Small intestine (tissue), 7 donors: ENCODE measurements around the gene C1RL. TPM values are rescaled to one million over a fixed set of nuclear protein-coding genes. Genes with fewer than 3 reads are reported as not detected.

Experiments
- DNase-seq, 2 donors: peaks; one replicate each; pipeline versions ENCODE4 v3.0.0 to v3.0.0-alpha.2; 2013
- FAIRE-seq: peaks from 2 replicates; lab custom pipeline; 2012; peaks lifted over from hg19 to GRCh38; lab: Jason Lieb, UNC
- H3K27ac ChIP-seq, 3 donors: one replicate each; pipeline ENCODE4 v1.5.1; 2013; ENCODE audit warnings: low read length in 2 of 3, mild to moderate bottlenecking in 2 of 3, control low read depth in 1 of 3, inconsistent platforms in 1 of 3, low read depth in 1 of 3, moderate library complexity in 1 of 3
- H3K27me3 ChIP-seq, 3 donors: one replicate each; pipeline ENCODE4 v1.6.1; 2013; ENCODE audit warnings: low read length in 3 of 3, inconsistent platforms in 1 of 3; ENCODE audit not compliant: control insufficient read depth in 3 of 3, insufficient read depth in 3 of 3
- H3K36me3 ChIP-seq, 3 donors: one replicate each; pipeline ENCODE4 v1.6.1; 2013; ENCODE audit warnings: low read length in 3 of 3, inconsistent platforms in 1 of 3, low read depth in 1 of 3, mild to moderate bottlenecking in 1 of 3, moderate library complexity in 1 of 3; ENCODE audit not compliant: control insufficient read depth in 3 of 3, insufficient read depth in 2 of 3
- H3K4me1 ChIP-seq, 3 donors: one replicate each; pipeline ENCODE4 v1.6.1; 2013; ENCODE audit warnings: low read length in 2 of 3, inconsistent platforms in 1 of 3, low read depth in 1 of 3, mild to moderate bottlenecking in 1 of 3, moderate library complexity in 1 of 3; ENCODE audit not compliant: control insufficient read depth in 3 of 3, insufficient read depth in 2 of 3
- H3K4me3 ChIP-seq, 3 donors: one replicate each; pipeline ENCODE4 v1.5.1; 2013; ENCODE audit warnings: low read length in 3 of 3, control low read depth in 1 of 3, inconsistent platforms in 1 of 3, low read depth in 1 of 3, mild to moderate bottlenecking in 1 of 3, moderate library complexity in 1 of 3
- H3K9me3 ChIP-seq, 2 donors: one replicate each; pipeline ENCODE4 v1.6.1; 2013; ENCODE audit warnings: low read depth in 1 of 2, low read length in 1 of 2; ENCODE audit not compliant: control insufficient read depth in 2 of 2, insufficient read depth in 1 of 2
- whole genome bisulfite sequencing, 3 donors: extraction: QIAGEN DNeasy Blood & Tissue Kit; methylation state at CpG; one replicate each; pipeline ENCODE4 v1.1.7; 2013; 5-methylcytosine and 5-hydroxymethylcytosine counted together
- polyA plus RNA-seq, 4 donors: library from polyadenylated mRNA; stranded (reverse) in 3 of 4; unstranded in 1 of 4; fragments of 200-250 nt in 3 of 4; fragments of 120-200 nt in 1 of 4; gene quantifications; one replicate each; pipeline versions ENCODE4 v1.2.1 to v1.2.3, GENCODE V29; 2013
- donor health status: healthy with polysubstance abuse.
- donor health status: control.
- donor health status: control.
- donor health status: Bipolar disorder and iron deficiency.
- donor health status: healthy.

Gene C1RL
- polyA plus RNA-seq, 4 donors, result 10.0 to 77.1 (median 22.1) TPM

- H3K36me3 ChIP-seq, result peaks cover 0 to 58% (median 0%) of the 10 kb centered on the region in 3 donors
- no peak overlapping the region for H3K4me3 ChIP-seq
- H3K27ac ChIP-seq, result no peak overlapping the region
- H3K9me3 ChIP-seq, result no peaks in the 10 kb centered on the region
- H3K4me1 ChIP-seq, result no peaks in the 10 kb centered on the region
- FAIRE-seq (no peak), DNase-seq (no peak)
- H3K27me3 ChIP-seq, result no peaks in the 10 kb centered on the region
- WGBS, 3 donors, result 94% methylated on average over 18 of the region's 18 CpGs
These were observed 33.9 kb upstream of the C1RL start for GRCh38 chr12:7142809-7143465.

GRCh38 chr12:7142056-7142644, 33.1 kb upstream of the C1RL start:
- H3K4me3 ChIP-seq, result no peak overlapping the region
- 72 to 78% (median 74%) methylated on average over 5 of the region's 5 CpGs for WGBS, 3 donors
- no peaks in the 10 kb centered on the region for H3K4me1 ChIP-seq
- peaks cover 0 to 62% (median 0%) of the 10 kb centered on the region in 3 donors for H3K36me3 ChIP-seq
- no peaks in the 10 kb centered on the region for H3K9me3 ChIP-seq
- no peaks in the 10 kb centered on the region for H3K27me3 ChIP-seq
- DNase-seq (peak; percentile 51 to 59), FAIRE-seq (no peak)
- no peak overlapping the region for H3K27ac ChIP-seq

GRCh38 chr12:7141351-7142005, 32.5 kb upstream of the C1RL start:
- no peaks in the 10 kb centered on the region for H3K27me3 ChIP-seq
- H3K27ac ChIP-seq, result no peak overlapping the region
- no peak overlapping the region for H3K4me3 ChIP-seq
- WGBS, 3 donors, result 85 to 93% (median 88%) methylated on average over 7 of the region's 7 CpGs
- H3K4me1 ChIP-seq, result no peaks in the 10 kb centered on the region
- no peaks in the 10 kb centered on the region for H3K9me3 ChIP-seq
- FAIRE-seq (no peak), DNase-seq (no peak)
- H3K36me3 ChIP-seq, result peaks cover 0 to 63% (median 0%) of the 10 kb centered on the region in 3 donors

GRCh38 chr12:7139200-7139599, 30.2 kb upstream of the C1RL start:
- DNase-seq (no peak), FAIRE-seq (no peak)
- Histone ChIP-seq H3K27ac (no peak overlapping the region), H3K4me3 (no peak overlapping the region), H3K27me3 (no peaks in the 10 kb centered on the region), H3K36me3 (peaks cover 0 to 72% (median 3%) of the 10 kb centered on the region in 3 donors), H3K4me1 (peaks cover 0 to 7% (median 0%) of the 10 kb centered on the region in 3 donors), H3K9me3 (no peaks in the 10 kb centered on the region)
- 77 to 98% (median 96%) methylated on average over 2 of the region's 2 CpGs for WGBS, 3 donors

DNA sequence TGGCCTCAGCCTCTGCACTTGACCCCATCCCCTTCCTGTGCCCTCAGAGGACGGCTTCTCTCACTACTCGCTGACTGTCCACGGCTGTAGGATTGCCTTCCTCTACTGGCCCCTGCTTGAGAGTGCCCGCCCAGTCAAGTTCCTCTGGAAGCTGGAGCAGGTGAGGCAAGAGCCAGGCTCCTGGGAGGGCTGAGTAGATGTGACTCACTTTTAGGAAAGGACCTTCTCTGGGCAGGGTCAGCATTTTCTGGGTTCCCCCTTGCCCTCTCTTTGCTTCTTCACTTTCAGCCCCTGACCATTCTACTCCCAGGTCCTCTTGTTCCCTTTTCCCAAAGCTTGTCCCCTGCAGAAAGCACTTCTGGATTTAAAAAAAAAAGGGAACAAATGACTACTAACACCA, 28.9 kb upstream of the C1RL start:
- peaks cover 0 to 73% (median 3%) of the 10 kb centered on the region in 3 donors for H3K36me3 ChIP-seq
- WGBS, 3 donors, result 74 to 93% (median 89%) methylated on average over 4 of the region's 4 CpGs
- no peaks in the 10 kb centered on the region for H3K9me3 ChIP-seq
- FAIRE-seq, result no peak
- no peak for DNase-seq
- no peaks in the 10 kb centered on the region for H3K27me3 ChIP-seq
- H3K4me3 ChIP-seq, result no peak overlapping the region
- H3K27ac ChIP-seq, result no peak overlapping the region
- peaks cover 0 to 12% (median 0%) of the 10 kb centered on the region in 3 donors for H3K4me1 ChIP-seq

DNA sequence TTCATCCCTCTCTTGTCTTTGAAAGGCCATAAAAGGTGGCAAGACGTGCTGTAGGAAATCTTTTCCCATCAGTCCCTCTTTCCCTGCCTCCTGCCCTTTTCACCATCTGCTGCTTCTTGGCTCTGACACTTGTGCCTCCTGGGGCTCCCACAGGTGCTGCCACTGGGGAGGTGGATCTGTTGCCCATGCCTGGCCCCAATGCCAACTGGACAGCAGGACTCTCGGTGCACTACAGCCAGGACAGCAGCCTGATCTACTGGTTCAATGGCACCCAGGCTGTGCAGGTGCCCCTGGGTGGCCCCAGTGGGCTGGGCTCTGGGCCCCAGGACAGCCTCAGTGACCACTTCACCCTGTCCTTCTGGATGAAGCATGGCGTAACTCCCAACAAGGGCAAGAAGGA, 27.7 kb upstream of the C1RL start:
- Histone ChIP-seq H3K27ac (no peak overlapping the region), H3K27me3 (no peaks in the 10 kb centered on the region), H3K4me1 (peaks cover 0 to 13% (median 0%) of the 10 kb centered on the region in 3 donors), H3K36me3 (peaks cover 0 to 65% (median 3%) of the 10 kb centered on the region in 3 donors), H3K9me3 (no peaks in the 10 kb centered on the region), H3K4me3 (no peak overlapping the region)
- WGBS, 3 donors, result 88 to 92% (median 91%) methylated on average over 3 of the region's 3 CpGs
- FAIRE-seq (no peak), DNase-seq (no peak)

GRCh38 chr12:7136071-7136470, 27.1 kb upstream of the C1RL start:
- Histone ChIP-seq H3K9me3 (no peaks in the 10 kb centered on the region), H3K4me1 (peaks cover 0 to 19% (median 0%) of the 10 kb centered on the region in 3 donors), H3K27ac (no peak overlapping the region), H3K4me3 (no peak overlapping the region), H3K36me3 (peaks cover 0 to 60% (median 3%) of the 10 kb centered on the region in 3 donors), H3K27me3 (no peaks in the 10 kb centered on the region)
- 92 to 96% (median 93%) methylated on average over 7 of the region's 7 CpGs for WGBS, 3 donors
- DNase-seq (no peak), FAIRE-seq (no peak)

GRCh38 chr12:7134396-7135166, 25.6 kb upstream of the C1RL start:
- FAIRE-seq (no peak), DNase-seq (peak; percentile 19 to 72)
- no peak overlapping the region for H3K4me3 ChIP-seq
- 56 to 85% (median 57%) methylated on average over 12 of the region's 12 CpGs for whole genome bisulfite sequencing, 3 donors
- H3K27ac ChIP-seq, result no peak overlapping the region
- no peaks in the 10 kb centered on the region for H3K27me3 ChIP-seq
- H3K4me1 ChIP-seq, result peaks cover 0 to 24% (median 0%) of the 10 kb centered on the region in 3 donors
- peaks cover 0 to 50% (median 3%) of the 10 kb centered on the region in 3 donors for H3K36me3 ChIP-seq
- H3K9me3 ChIP-seq, result no peaks in the 10 kb centered on the region
